ENCODE data around the gene DMPK.

DMPK gene

GRCh38 chr19:45782162-45782691 lies at the start of gene DMPK:
Gene DMPK (minus strand): TSS chr19:45782490. CDS start chr19:45782352, 138 bp downstream.
- DNase-seq: no peak

GRCh38 chr19:45828945-45829344 lies 46.7 kb upstream of the DMPK start:
- no peak for DNase-seq

- no peak for DNase-seq
These were observed 46.2 kb upstream of the DMPK start for GRCh38 chr19:45828523-45828922.

- no peak for DNase-seq
These were observed 45.3 kb upstream of the DMPK start for GRCh38 chr19:45827459-45828093.

- DNase-seq: no peak
These were observed 44.6 kb upstream of the DMPK start for GRCh38 chr19:45826934-45827333.

- no peak for DNase-seq
These were observed 43.9 kb upstream of the DMPK start for GRCh38 chr19:45825917-45826893.

GRCh38 chr19:45825263-45825605 lies 42.9 kb upstream of the DMPK start:
- DNase-seq: no peak

- no peak for DNase-seq
These were observed 42.4 kb upstream of the DMPK start for GRCh38 chr19:45824531-45825262.

- DNase-seq: no peak
These were observed 41.8 kb upstream of the DMPK start for GRCh38 chr19:45824041-45824471.

GRCh38 chr19:45823182-45823581 lies 40.9 kb upstream of the DMPK start:
- DNase-seq: no peak

- DNase-seq: no peak
These were observed 40.4 kb upstream of the DMPK start for GRCh38 chr19:45822716-45823115.

GRCh38 chr19:45821570-45821969 lies 39.3 kb upstream of the DMPK start:
- DNase-seq: no peak

GRCh38 chr19:45821103-45821521 lies 38.8 kb upstream of the DMPK start:
- no peak for DNase-seq

GRCh38 chr19:45820413-45821102 lies 38.3 kb upstream of the DMPK start:
- DNase-seq: no peak

- DNase-seq: no peak
These were observed 37.5 kb upstream of the DMPK start for GRCh38 chr19:45819769-45820168.

- no peak for DNase-seq
These were observed 35.5 kb upstream of the DMPK start for GRCh38 chr19:45817725-45818301.

- DNase-seq: peak; percentile 95
These were observed 34.9 kb upstream of the DMPK start for GRCh38 chr19:45817010-45817724.

GRCh38 chr19:45816236-45817009 lies 34.1 kb upstream of the DMPK start:
- no peak for DNase-seq

GRCh38 chr19:45815481-45816216 lies 33.4 kb upstream of the DMPK start:
- no peak for DNase-seq

All from CD4-positive, alpha-beta T cell treated with Interleukin-12 subunit alpha and Interleukin-12 subunit beta, for 1 hour (primary cell).